Gastrocnemius medialis (tissue), 4 donors: ENCODE measurements around the gene ATP1B1.

Experiments used
- CTCF ChIP-seq, 5 experiments: fragments of 450-650 bp in 3 of 5; fragments of 200-600 bp in 2 of 5; sonication (generic) in 2 of 5; IDR thresholded peaks in 4 of 5; conservative IDR thresholded peaks in 1 of 5; 1 replicate in 4 of 5; 2 replicates in 1 of 5; pipeline ENCODE4 v1.5.1; 2016 to 2019; ENCODE audit warnings: antibody characterized with exemption in 5 of 5, mild to moderate bottlenecking in 3 of 5, moderate library complexity in 3 of 5
- POLR2A ChIP-seq, 2 donors: fragments of 450-650 bp; IDR thresholded peaks; one replicate each; pipeline ENCODE4 v1.6.1; 2017; ENCODE audit warnings: antibody characterized with exemption in 2 of 2, mild to moderate bottlenecking in 2 of 2, moderate library complexity in 2 of 2

GRCh38 chr1:169117014-169117413 lies 10.5 kb downstream of the ATP1B1 start:
- TF ChIP-seq CTCF (IDR thresholded peaks at IDR 0.05 in 4 of 5, conservative IDR thresholded peaks at IDR 0.05 in 1 of 5) = no peak
- no peak for TF ChIP-seq POLR2A (IDR thresholded peaks at IDR 0.05)
